Measurements from ENCODE around the gene UBE2Z.

UBE2Z gene

DNA sequence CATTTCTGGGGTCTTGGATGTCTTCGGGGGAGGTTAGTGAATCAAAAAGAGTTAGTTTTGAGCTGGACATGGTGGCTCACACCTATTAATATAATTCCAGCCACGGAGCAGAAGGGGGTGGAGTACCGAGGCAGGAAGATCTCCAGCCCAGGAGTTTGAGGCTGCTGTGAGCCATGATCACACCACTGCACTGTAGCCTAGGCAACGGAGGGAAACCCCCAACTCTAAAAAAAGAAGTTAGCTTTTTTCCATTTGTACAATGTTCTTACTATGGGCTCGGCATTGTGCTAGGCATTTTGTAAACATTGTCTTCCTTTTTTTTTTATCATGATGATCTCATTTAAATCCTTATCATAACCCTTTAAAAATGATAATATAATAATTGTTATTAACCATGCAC, 44.7 kb downstream of the UBE2Z start:
- FAIRE-seq (no peak), DNase-seq (ENCODE audit: insufficient read length, low spot score) (no peak)

GRCh38 chr17:48954300-48954755, 46.1 kb downstream of the UBE2Z start:
- peak; percentile 76 for FAIRE-seq
- peak; percentile 79 for DNase-seq (ENCODE audit: insufficient read length, low spot score)

DNA sequence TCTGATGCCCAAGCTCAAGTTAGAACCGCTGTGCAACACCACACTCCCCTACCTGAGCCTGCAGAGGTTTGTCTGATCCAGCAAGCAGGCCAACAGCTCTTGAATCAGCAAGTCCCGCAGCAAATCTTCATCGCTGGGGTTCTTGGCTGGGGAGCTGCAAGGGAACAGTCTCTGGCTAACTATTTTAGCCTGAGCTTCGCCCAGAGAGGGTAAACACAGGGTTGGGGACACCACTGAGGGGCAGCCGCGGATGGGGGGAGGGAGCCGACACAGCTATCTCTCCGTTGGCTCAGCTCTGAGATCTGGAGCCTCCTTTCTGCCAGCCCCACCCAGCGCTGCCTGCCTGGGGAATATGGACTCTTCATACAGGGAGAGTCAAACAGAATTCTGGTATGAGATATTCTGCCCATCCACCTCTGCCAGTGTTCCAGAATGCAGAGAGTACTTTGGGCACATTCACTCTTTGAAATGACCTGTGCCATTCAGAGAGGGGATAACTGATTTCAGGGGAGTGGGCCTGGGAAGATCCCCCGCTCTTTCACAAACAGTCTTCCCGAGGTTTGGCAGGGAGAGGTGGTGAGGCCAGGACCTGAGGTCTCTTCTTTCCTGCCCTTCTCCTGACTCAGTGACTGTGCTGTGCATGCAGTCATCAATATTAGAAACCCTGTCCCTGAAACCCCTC, 52.8 kb downstream of the UBE2Z start:
- no peak for FAIRE-seq

DNA sequence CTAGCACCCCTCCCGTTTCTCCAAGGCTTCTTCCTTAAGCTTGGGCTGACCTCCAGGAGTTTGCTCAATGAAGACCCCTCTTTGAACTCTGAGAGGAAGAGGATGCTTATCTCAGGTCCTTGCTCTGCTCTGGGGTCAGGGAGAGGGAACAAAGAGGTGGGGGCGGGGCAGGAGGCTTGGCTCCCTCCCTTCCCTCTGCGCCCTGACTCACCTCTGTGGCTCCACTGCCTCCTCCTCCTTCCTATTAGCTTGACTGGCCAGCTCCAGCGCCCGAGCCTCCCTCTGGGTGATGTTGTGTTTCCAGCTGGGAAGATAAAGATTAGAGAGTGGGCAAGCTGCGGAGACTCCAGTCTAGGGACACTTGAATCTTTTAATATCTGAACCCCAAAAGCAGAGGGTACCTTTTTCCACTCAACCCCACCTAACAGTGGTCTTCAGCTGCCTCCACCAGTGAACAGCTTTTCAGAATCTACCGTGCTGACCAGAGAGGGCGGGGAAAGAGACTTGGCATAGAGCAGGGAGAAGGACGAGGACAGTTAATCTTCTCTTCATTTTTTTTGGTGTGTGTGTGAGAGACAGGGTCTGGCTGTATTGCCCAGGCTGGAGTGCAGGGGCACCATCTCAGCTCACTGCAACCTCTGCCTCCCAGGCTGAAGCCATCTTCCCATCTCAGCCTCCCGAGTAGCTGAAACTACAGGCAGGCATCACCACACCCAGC, 53.5 kb downstream of the UBE2Z start:
- DNase-seq (ENCODE audit: insufficient read length, low spot score) (peak; percentile 87), FAIRE-seq (peak; percentile 74)

More for the DNA sequence above, 52.8 kb downstream of the UBE2Z start:
- no peak for DNase-seq (ENCODE audit: insufficient read length, low spot score)

DNA sequence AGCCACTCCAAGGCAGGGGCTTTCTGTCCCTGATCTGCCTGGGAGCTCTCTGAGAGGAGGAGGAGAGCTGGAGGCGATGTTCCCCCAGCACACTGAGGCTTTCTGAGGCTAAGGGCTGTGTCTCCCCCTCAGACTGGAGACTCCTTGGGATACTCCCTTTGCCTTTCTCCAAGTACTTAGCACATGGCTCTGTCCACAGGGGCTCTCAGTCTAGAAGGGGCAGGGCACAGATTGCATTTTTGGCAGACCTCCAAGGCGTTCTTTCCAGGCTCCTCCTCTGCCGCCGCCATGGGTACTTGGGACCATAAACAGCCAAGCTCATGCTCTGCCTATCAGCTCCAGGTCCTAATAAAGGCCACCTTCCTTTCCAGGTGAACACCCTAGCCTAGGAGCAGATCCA, 62.0 kb downstream of the UBE2Z start:
- FAIRE-seq (peak; percentile 72), DNase-seq (ENCODE audit: insufficient read length, low spot score) (no peak)

DNA sequence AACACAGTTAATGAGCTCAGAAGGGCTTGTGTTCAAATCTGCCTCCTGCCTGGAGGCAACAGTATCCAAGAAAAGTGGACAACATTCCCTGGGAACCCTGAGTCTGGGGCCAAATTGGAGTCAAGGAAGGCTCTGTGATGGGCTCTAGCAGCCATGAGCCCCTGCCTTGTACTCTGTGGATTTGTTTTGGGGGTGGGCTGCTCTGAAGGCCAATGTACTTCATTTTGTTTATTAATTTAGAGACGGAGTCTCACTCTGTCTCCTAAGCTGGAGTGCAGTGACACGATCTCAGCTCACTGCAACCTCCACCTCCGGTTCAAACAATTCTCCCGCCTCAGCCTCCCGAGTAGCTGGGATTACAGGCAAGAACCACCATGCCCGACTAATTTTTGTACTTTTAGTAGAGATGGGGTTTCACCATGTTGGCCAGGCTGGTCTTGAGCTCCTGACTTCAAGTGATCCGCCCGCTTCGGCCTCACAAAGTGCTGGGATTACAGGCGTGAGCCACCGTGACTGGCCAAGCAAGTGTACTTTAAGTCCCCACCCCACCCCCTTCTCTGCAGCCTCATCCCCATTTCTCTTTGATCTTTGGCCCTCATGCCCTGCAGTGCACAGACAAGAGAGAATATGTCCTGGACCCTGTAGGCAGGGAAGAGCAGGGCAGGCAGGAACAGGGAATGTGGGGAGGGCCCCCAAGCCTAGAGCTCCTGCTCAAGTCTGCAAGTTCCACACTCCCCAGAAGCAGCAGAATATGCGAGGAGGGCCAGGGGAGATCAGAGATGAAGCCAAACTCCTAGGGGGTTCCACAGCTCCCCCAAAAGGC, 62.9 kb downstream of the UBE2Z start:
- FAIRE-seq (no peak), DNase-seq (ENCODE audit: insufficient read length, low spot score) (no peak)

DNA sequence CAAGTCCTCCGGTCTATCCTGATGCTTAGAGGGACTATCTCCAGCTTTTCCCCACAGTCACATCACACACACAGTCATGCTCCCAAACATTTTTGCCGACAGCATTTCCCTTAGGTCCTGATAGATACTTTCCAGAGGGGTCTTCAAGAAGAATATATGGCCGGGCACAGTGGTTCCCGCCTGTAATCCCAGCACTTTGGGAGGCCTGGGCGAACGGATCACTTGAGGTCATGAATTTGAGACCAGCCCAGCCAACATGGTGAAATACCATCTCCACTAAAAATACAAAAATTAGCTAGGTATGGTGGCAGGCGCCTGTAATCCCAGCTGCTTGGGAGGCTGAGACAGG, 64.5 kb downstream of the UBE2Z start:
- FAIRE-seq = no peak

GRCh38 chr17:48973806-48974205, 65.6 kb downstream of the UBE2Z start:
- FAIRE-seq (no peak), DNase-seq (ENCODE audit: insufficient read length, low spot score) (no peak)

More for the DNA sequence above, 64.5 kb downstream of the UBE2Z start:
- DNase-seq (ENCODE audit: insufficient read length, low spot score) = no peak

Data from HTR-8/SVneo (cell line).